Activated naive CD4-positive, alpha-beta T cell treated with anti-CD3 and anti-CD28 coated beads for 36 hours (primary cell): ENCODE measurements around the gene APOBEC2. TPM values are rescaled to one million over a fixed set of nuclear protein-coding genes. Genes with fewer than 3 reads are reported as not detected.
A peak's percentile ranks its signal among the peaks of the same experiment; 100 is the strongest.

Experiments used
- CTCF ChIA-PET: fragments of 350-600 bp; sonication (Branson Sonifier 250); formaldehyde crosslinking; loops from one replicate; lab custom pipeline; 2021; ENCODE audit warnings: antibody characterized with exemption; lab: Charles Lee
- DNase-seq: peaks from one replicate; pipeline ENCODE4 v3.0.0-alpha.2; 2020
- H3K27ac Mint-ChIP-seq: one replicate; pipeline ENCODE4 v1.8.0; 2021; ENCODE audit warnings: mild to moderate bottlenecking, mixed read lengths
- H3K27me3 Mint-ChIP-seq: one replicate; pipeline ENCODE4 v1.8.0; 2021; ENCODE audit warnings: low read depth, mixed read lengths
- H3K36me3 Mint-ChIP-seq: one replicate; pipeline ENCODE4 v1.8.0; 2021; ENCODE audit warnings: low read depth, mixed read lengths
- H3K4me1 Mint-ChIP-seq: one replicate; pipeline ENCODE4 v1.8.0; 2021; ENCODE audit warnings: low read depth, mixed read lengths
- H3K4me3 Mint-ChIP-seq: one replicate; pipeline ENCODE4 v1.8.0; 2021; ENCODE audit warnings: mild to moderate bottlenecking, moderate library complexity, mixed read lengths
- H3K9me3 Mint-ChIP-seq: one replicate; pipeline ENCODE4 v1.8.0; 2021; ENCODE audit warnings: mixed read lengths
- intact Hi-C: fragments of 100-400 bp; cut with micrococcal nuclease; formaldehyde crosslinking; loops from one replicate; pipeline ENCODE4 v1.15.1; 2023
- total RNA-seq, 2 experiments: library from RNA; stranded (reverse); gene quantifications; one replicate each; pipeline ENCODE4 v1.2.3, GENCODE V29; 2021

Gene APOBEC2
- total RNA-seq, 2 experiments from 2014 or later = not detected

- no peak for DNase-seq
- CTCF ChIA-PET = interaction anchor here (0.6 to 1.3 kb wide), 9 partner anchors 9 to 559 kb away, joined by 3 to 9 read pairs (median 3); partner anchors contain the start of gene UNC5CL
- Mint-ChIP-seq H3K9me3 (no peaks in the 10 kb centered on the region), H3K4me3 (no peak overlapping the region), H3K4me1 (peaks cover 28% of the 10 kb centered on the region), H3K27me3 (no peaks in the 10 kb centered on the region), H3K27ac (no peak overlapping the region), H3K36me3 (peaks cover 34% of the 10 kb centered on the region)
- intact Hi-C loops = no loop called here
Measured at GRCh38 chr6:41065550-41066026, 12.6 kb downstream of the APOBEC2 start.

GRCh38 chr6:41066867-41067304 is 13.9 kb downstream of the APOBEC2 start:
- Mint-ChIP-seq H3K4me3 (no peak overlapping the region), H3K27me3 (no peaks in the 10 kb centered on the region), H3K27ac (no peak overlapping the region), H3K4me1 (peaks cover 35% of the 10 kb centered on the region), H3K9me3 (no peaks in the 10 kb centered on the region), H3K36me3 (peaks cover 38% of the 10 kb centered on the region)
- peak; percentile 78 for DNase-seq
- intact Hi-C loops = loop anchor here (1.0 kb wide), 1 partner anchor 61 kb away; no protein-coding TSS in a partner anchor
- CTCF ChIA-PET = interaction anchor here (0.7 to 3.0 kb wide), 8 partner anchors 8 to 62 kb away, joined by 3 to 12 read pairs (median 4); partner anchors contain the start of gene APOBEC2

- no peaks in the 10 kb centered on the region for H3K9me3 Mint-ChIP-seq
- H3K4me3 Mint-ChIP-seq = peak overlapping the region; percentile 93
- CTCF ChIA-PET = interaction anchor here (0.9 to 1.6 kb wide), 3 partner anchors 18 to 111 kb away, joined by 3 to 4 read pairs (median 4); no protein-coding TSS in a partner anchor
- peaks cover 54% of the 10 kb centered on the region for H3K4me1 Mint-ChIP-seq
- H3K27ac Mint-ChIP-seq = peak overlapping the region; percentile 98
- no peaks in the 10 kb centered on the region for H3K27me3 Mint-ChIP-seq
- DNase-seq = peak; percentile 81
- peaks cover 30% of the 10 kb centered on the region for H3K36me3 Mint-ChIP-seq
- intact Hi-C loops = loop anchor here (5.0 to 10.0 kb wide), 2 partner anchors 613 to 1959 kb away; no protein-coding TSS in a partner anchor
Measured at GRCh38 chr6:41071501-41071922, 18.5 kb downstream of the APOBEC2 start.

- Mint-ChIP-seq H3K9me3 (no peaks in the 10 kb centered on the region), H3K36me3 (peaks cover 24% of the 10 kb centered on the region), H3K4me1 (peaks cover 50% of the 10 kb centered on the region), H3K4me3 (peak within 1 kb of the TSS; percentile 93), H3K27me3 (no peaks in the 10 kb centered on the region), H3K27ac (peak within 1 kb of the TSS; percentile 98)
- intact Hi-C loops = loop anchor here (1.0 to 10.0 kb wide), 12 partner anchors 43 to 1960 kb away; no protein-coding TSS in a partner anchor
- CTCF ChIA-PET = interaction anchor here (0.8 kb wide), 1 partner anchor 44 kb away, joined by 4 read pairs; no protein-coding TSS in a partner anchor
- peak; percentile 100 for DNase-seq
Measured at GRCh38 chr6:41071923-41072835, 19.2 kb downstream of the APOBEC2 start, which contains the start of gene OARD1. Gene OARD1, minus strand, starts transcription at chr6:41072356. Its CDS starts 722 bp downstream, at chr6:41071634.

- CTCF ChIA-PET = interaction anchor here (0.8 kb wide), 1 partner anchor 45 kb away, joined by 4 read pairs; no protein-coding TSS in a partner anchor
- no peak for DNase-seq
- peaks cover 50% of the 10 kb centered on the region for H3K4me1 Mint-ChIP-seq
Measured at GRCh38 chr6:41072836-41073202, 19.8 kb downstream of the APOBEC2 start, which contains the start of gene NFYA. Gene NFYA, plus strand, starts transcription at chr6:41072974. Its CDS starts 6,116 bp downstream, at chr6:41079090.

GRCh38 chr6:41073203-41073967 is 20.4 kb downstream of the APOBEC2 start:
- intact Hi-C loops = loop anchor here (2.0 to 10.0 kb wide), 6 partner anchors 45 to 1961 kb away; no protein-coding TSS in a partner anchor
- Mint-ChIP-seq H3K27me3 (no peaks in the 10 kb centered on the region), H3K4me3 (peak overlapping the region; percentile 93), H3K27ac (peak overlapping the region; percentile 97), H3K9me3 (no peaks in the 10 kb centered on the region), H3K36me3 (peaks cover 14% of the 10 kb centered on the region), H3K4me1 (peaks cover 49% of the 10 kb centered on the region)
- CTCF ChIA-PET = no interaction called here
- DNase-seq = peak; percentile 85

More at GRCh38 chr6:41072836-41073202, 19.8 kb downstream of the APOBEC2 start, which contains the start of gene NFYA:
- H3K9me3 Mint-ChIP-seq = no peaks in the 10 kb centered on the region
- H3K27ac Mint-ChIP-seq = peak within 1 kb of the TSS; percentile 98
- H3K4me3 Mint-ChIP-seq = peak within 1 kb of the TSS; percentile 93
- H3K36me3 Mint-ChIP-seq = peaks cover 18% of the 10 kb centered on the region
- H3K27me3 Mint-ChIP-seq = no peaks in the 10 kb centered on the region
- intact Hi-C loops = loop anchor here (1.0 to 10.0 kb wide), 12 partner anchors 44 to 1961 kb away; no protein-coding TSS in a partner anchor

GRCh38 chr6:41073968-41074691 is 21.1 kb downstream of the APOBEC2 start:
- Mint-ChIP-seq H3K27me3 (no peaks in the 10 kb centered on the region), H3K27ac (peak overlapping the region; percentile 97), H3K4me1 (peaks cover 53% of the 10 kb centered on the region), H3K36me3 (peaks cover 19% of the 10 kb centered on the region), H3K9me3 (no peaks in the 10 kb centered on the region), H3K4me3 (peak overlapping the region; percentile 93)
- intact Hi-C loops = loop anchor here (2.0 to 10.0 kb wide), 6 partner anchors 45 to 1962 kb away; no protein-coding TSS in a partner anchor
- no peak for DNase-seq
- CTCF ChIA-PET = interaction anchor here (1.6 to 2.4 kb wide), 2 partner anchors 233 to 245 kb away, joined by 3 to 7 read pairs; no protein-coding TSS in a partner anchor

- DNase-seq = no peak
- intact Hi-C loops = loop anchor here (5.0 to 10.0 kb wide), 2 partner anchors 610 to 1963 kb away; no protein-coding TSS in a partner anchor
- no peaks in the 10 kb centered on the region for H3K27me3 Mint-ChIP-seq
- peak overlapping the region; percentile 93 for H3K4me3 Mint-ChIP-seq
- H3K27ac Mint-ChIP-seq = peak overlapping the region; percentile 97
- CTCF ChIA-PET = interaction anchor here (1.0 to 2.4 kb wide), 5 partner anchors 12 to 244 kb away, joined by 3 to 7 read pairs (median 5); no protein-coding TSS in a partner anchor
- peaks cover 23% of the 10 kb centered on the region for H3K36me3 Mint-ChIP-seq
- no peaks in the 10 kb centered on the region for H3K9me3 Mint-ChIP-seq
- peaks cover 54% of the 10 kb centered on the region for H3K4me1 Mint-ChIP-seq
Measured at GRCh38 chr6:41074692-41075436, 21.9 kb downstream of the APOBEC2 start.

- Mint-ChIP-seq H3K27ac (peak overlapping the region; percentile 64), H3K27me3 (no peaks in the 10 kb centered on the region), H3K4me1 (peaks cover 59% of the 10 kb centered on the region), H3K4me3 (peak overlapping the region; percentile 93), H3K36me3 (peaks cover 28% of the 10 kb centered on the region), H3K9me3 (no peaks in the 10 kb centered on the region)
- CTCF ChIA-PET = interaction anchor here (0.7 to 2.4 kb wide), 8 partner anchors 8 to 243 kb away, joined by 3 to 9 read pairs (median 6); no protein-coding TSS in a partner anchor
- DNase-seq = no peak
- intact Hi-C loops = loop anchor here (2.0 to 10.0 kb wide), 2 partner anchors 27 to 609 kb away; no protein-coding TSS in a partner anchor
Measured at GRCh38 chr6:41075651-41076626, 22.9 kb downstream of the APOBEC2 start.
